ENCODE data around the gene MINDY4B.

- TF ChIP-seq POLR2A (IDR thresholded peaks at IDR 0.05; ENCODE audit: low read length) (no peak), KDM5A (IDR thresholded peaks at IDR 0.05) (no peak), CTCF (IDR thresholded peaks at IDR 0.05) (no peak), NFE2L2 (conservative IDR thresholded peaks at IDR 0.05; ENCODE audit: low read length) (no peak)
- TF ChIP-seq, protein P1, sequence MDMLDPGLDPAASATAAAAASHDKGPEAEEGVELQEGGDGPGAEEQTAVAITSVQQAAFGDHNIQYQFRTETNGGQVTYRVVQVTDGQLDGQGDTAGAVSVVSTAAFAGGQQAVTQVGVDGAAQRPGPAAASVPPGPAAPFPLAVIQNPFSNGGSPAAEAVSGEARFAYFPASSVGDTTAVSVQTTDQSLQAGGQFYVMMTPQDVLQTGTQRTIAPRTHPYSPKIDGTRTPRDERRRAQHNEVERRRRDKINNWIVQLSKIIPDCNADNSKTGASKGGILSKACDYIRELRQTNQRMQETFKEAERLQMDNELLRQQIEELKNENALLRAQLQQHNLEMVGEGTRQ (IDR thresholded peaks at IDR 0.05) = no peak
- TF ChIP-seq, protein P2, sequence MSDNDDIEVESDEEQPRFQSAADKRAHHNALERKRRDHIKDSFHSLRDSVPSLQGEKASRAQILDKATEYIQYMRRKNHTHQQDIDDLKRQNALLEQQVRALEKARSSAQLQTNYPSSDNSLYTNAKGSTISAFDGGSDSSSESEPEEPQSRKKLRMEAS (IDR thresholded peaks at IDR 0.05) = no peak
These were observed 14.9 kb downstream of the MINDY4B start for GRCh38 chr3:150890295-150890694.
